Measurements from ENCODE around the gene ERVV-1.

DNA sequence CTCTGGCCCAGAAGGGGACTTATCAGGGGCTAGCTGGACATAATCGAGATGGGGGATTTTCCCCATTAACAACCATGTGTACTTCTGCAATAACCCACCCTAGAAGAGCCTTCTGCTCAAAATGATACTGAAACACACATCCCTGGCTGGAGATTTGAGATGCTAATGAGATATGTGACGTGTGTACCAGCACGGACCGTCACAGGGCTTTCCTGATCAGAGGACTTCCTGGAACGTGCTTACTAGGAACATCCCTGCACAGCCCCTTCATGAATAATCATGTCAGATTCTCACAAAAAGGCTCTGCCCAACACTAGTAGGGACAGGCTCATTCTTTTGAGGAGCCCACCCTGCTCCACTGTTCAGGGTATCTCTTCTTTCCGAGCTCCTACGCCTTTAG, 6.5 kb upstream of the ERVV-1 start:
- TF ChIP-seq, protein P1, sequence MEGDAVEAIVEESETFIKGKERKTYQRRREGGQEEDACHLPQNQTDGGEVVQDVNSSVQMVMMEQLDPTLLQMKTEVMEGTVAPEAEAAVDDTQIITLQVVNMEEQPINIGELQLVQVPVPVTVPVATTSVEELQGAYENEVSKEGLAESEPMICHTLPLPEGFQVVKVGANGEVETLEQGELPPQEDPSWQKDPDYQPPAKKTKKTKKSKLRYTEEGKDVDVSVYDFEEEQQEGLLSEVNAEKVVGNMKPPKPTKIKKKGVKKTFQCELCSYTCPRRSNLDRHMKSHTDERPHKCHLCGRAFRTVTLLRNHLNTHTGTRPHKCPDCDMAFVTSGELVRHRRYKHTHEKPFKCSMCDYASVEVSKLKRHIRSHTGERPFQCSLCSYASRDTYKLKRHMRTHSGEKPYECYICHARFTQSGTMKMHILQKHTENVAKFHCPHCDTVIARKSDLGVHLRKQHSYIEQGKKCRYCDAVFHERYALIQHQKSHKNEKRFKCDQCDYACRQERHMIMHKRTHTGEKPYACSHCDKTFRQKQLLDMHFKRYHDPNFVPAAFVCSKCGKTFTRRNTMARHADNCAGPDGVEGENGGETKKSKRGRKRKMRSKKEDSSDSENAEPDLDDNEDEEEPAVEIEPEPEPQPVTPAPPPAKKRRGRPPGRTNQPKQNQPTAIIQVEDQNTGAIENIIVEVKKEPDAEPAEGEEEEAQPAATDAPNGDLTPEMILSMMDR (IDR thresholded peaks at IDR 0.05) = no peak
- TF ChIP-seq POLR2A (IDR thresholded peaks at IDR 0.05) (no peak), POLR2AphosphoS5 (IDR thresholded peaks at IDR 0.05) (no peak)
